OCI-LY3 (cell line): Measurements from ENCODE around the gene SLC2A13.

Experiments
- CTCF ChIP-seq: fragments of 200-600, 300-600 bp; sonication (generic); IDR thresholded peaks from 2 replicates; pipeline ENCODE4 v1.5.1; 2014; ENCODE audit warnings: antibody characterized with exemption, low read length, low read depth
- EZH2phosphoT487 ChIP-seq: fragments of 200-600 bp; shearing (Covaris generic); IDR thresholded peaks from 2 replicates; pipeline ENCODE4 v1.6.1; 2018; ENCODE audit warnings: antibody characterized with exemption, mixed run types, low read depth

GRCh38 chr12:39935275-39935674 lies 170.6 kb downstream of the SLC2A13 start:
- TF ChIP-seq CTCF (no peak), EZH2phosphoT487 (no peak)
